Cardiac septum (tissue), 1 donor: ENCODE data around the gene SLC4A8. TPM values are rescaled to one million over a fixed set of nuclear protein-coding genes. Genes with fewer than 3 reads are reported as not detected.
"Not testable (repeated sequence)": the region's sequence is repeated elsewhere in the genome, so short reads cannot be mapped to it uniquely, and the experiment has no call there.

Source experiments
- DNase-seq: peaks from one replicate; pipeline ENCODE4 v3.0.0-alpha.2; 2020; ENCODE audit warnings: low spot score
- intact Hi-C: fragments of 100-400 bp; cut with DNase I; formaldehyde crosslinking; loops from one replicate; pipeline ENCODE4 v1.14.0; 2022
- total RNA-seq: library from RNA; stranded (reverse); fragmentation: NEBNext Ultra II Directional; extraction: Animal tissue kit (Norgen Biotek cat#: 25700); gene quantifications from one replicate; pipeline ENCODE4 v1.2.1, GENCODE V29; 2021
- donor health status: DM: no; HTN: no; CAD: no.

Gene SLC4A8
- total RNA-seq, 1 donor from 2014 or later, result 0.86 TPM

GRCh38 chr12:51465491-51465890 lies 40.9 kb downstream of the SLC4A8 start:
- intact Hi-C loops, result no loop called here
- no peak for DNase-seq

- intact Hi-C loops, result no loop called here
These were observed 45.5 kb downstream of the SLC4A8 start for GRCh38 chr12:51470116-51470515.

GRCh38 chr12:51471111-51471864 lies 46.7 kb downstream of the SLC4A8 start:
- DNase-seq, result no peak
- intact Hi-C loops, result no loop called here

More at GRCh38 chr12:51470116-51470515, 45.5 kb downstream of the SLC4A8 start:
- no peak for DNase-seq

- DNase-seq, result no peak
- intact Hi-C loops, result no loop called here
These were observed 48.4 kb downstream of the SLC4A8 start for GRCh38 chr12:51472984-51473383.

GRCh38 chr12:51473947-51474346 lies 49.3 kb downstream of the SLC4A8 start:
- DNase-seq, result no peak
- intact Hi-C loops, result no loop called here

- DNase-seq, result no peak
- intact Hi-C loops, result no loop called here
These were observed 50.9 kb downstream of the SLC4A8 start for GRCh38 chr12:51475543-51475942.

GRCh38 chr12:51480978-51481377 lies 56.3 kb downstream of the SLC4A8 start:
- DNase-seq, result no peak
- intact Hi-C loops, result no loop called here

- intact Hi-C loops, result no loop called here
- DNase-seq, result no peak
These were observed 58.5 kb downstream of the SLC4A8 start for GRCh38 chr12:51482929-51483697.

GRCh38 chr12:51484119-51484518 lies 59.5 kb downstream of the SLC4A8 start:
- DNase-seq, result no peak
- intact Hi-C loops, result no loop called here

- intact Hi-C loops, result no loop called here
- no peak for DNase-seq
These were observed 63.6 kb downstream of the SLC4A8 start for GRCh38 chr12:51488281-51488680.

- intact Hi-C loops, result no loop called here
- no peak for DNase-seq
These were observed 68.7 kb downstream of the SLC4A8 start for GRCh38 chr12:51493281-51493680.

GRCh38 chr12:51496895-51497294 lies 72.3 kb downstream of the SLC4A8 start:
- no peak for DNase-seq
- intact Hi-C loops, result no loop called here

- DNase-seq, result no peak
- intact Hi-C loops, result no loop called here
These were observed 80.2 kb downstream of the SLC4A8 start for GRCh38 chr12:51504851-51505250.

- intact Hi-C loops, result no loop called here
- no peak for DNase-seq
These were observed 80.9 kb downstream of the SLC4A8 start for GRCh38 chr12:51505360-51506105.

GRCh38 chr12:51507178-51507577 lies 82.5 kb downstream of the SLC4A8 start:
- no peak for DNase-seq
- intact Hi-C loops, result no loop called here

- intact Hi-C loops, result no loop called here
- DNase-seq, result no peak
These were observed 83.7 kb downstream of the SLC4A8 start for GRCh38 chr12:51508285-51508684.

- intact Hi-C loops, result no loop called here
- no peak for DNase-seq
These were observed 87.1 kb downstream of the SLC4A8 start for GRCh38 chr12:51511546-51512260.

GRCh38 chr12:51512438-51512837 lies 87.8 kb downstream of the SLC4A8 start:
- no peak for DNase-seq
- intact Hi-C loops, result no loop called here

GRCh38 chr12:51515037-51515436 lies 90.4 kb downstream of the SLC4A8 start:
- DNase-seq, intact Hi-C loops: not testable (repeated sequence)

- DNase-seq, result no peak
- intact Hi-C loops, result no loop called here
These were observed 92.7 kb downstream of the SLC4A8 start for GRCh38 chr12:51517316-51517715.
